A673 (cell line): ENCODE data around the gene DDHD1.

Experiments used
- CTCF ChIP-seq: fragments of 300-800, 200-600 bp; sonication (generic); conservative IDR thresholded peaks from 2 replicates; pipeline ENCODE4 v1.5.1; 2017; ENCODE audit warnings: low read depth, mild to moderate bottlenecking, antibody characterized with exemption, low read length, moderate library complexity, mixed read lengths
- EZH2 ChIP-seq: fragments of 200-600 bp; sonication (generic); IDR thresholded peaks from 2 replicates; pipeline ENCODE4 v1.6.1; 2017; ENCODE audit warnings: borderline replicate concordance, low read depth, mild to moderate bottlenecking, mixed read lengths, antibody characterized with exemption, low read length; ENCODE audit not compliant: poor library complexity, severe bottlenecking

- TF ChIP-seq CTCF = no peak
- no peak for TF ChIP-seq EZH2
Observed at GRCh38 chr14:53016919-53017318, 136.2 kb downstream of the DDHD1 start.
